ENCODE measurements around the gene COQ8B.
"Not testable (repeated sequence)": the region's sequence is repeated elsewhere in the genome, so short reads cannot be mapped to it uniquely, and the experiment has no call there.

The COQ8B gene

GRCh38 chr19:40716482-40717324, at the start of gene COQ8B, which contains the start of gene ITPKC:
COQ8B (minus strand) TSS chr19:40716886; CDS start chr19:40714632, 2,254 bp downstream.
ITPKC (plus strand) TSS chr19:40717112; CDS start chr19:40717136, 24 bp downstream.
- peak; percentile 99 for DNase-seq

- DNase-seq = not testable (repeated sequence)
Observed at GRCh38 chr19:40766385-40766784, 49.7 kb upstream of the COQ8B start.

- no peak for DNase-seq
Observed at GRCh38 chr19:40763963-40764362, 47.3 kb upstream of the COQ8B start.

- DNase-seq = no peak
Observed at GRCh38 chr19:40763526-40763925, 46.8 kb upstream of the COQ8B start.

GRCh38 chr19:40762754-40763470, 46.2 kb upstream of the COQ8B start:
- no peak for DNase-seq

- no peak for DNase-seq
Observed at GRCh38 chr19:40759352-40759751, 42.7 kb upstream of the COQ8B start.

GRCh38 chr19:40758491-40758890, 41.8 kb upstream of the COQ8B start:
- no peak for DNase-seq

- peak; percentile 28 for DNase-seq
Observed at GRCh38 chr19:40756502-40757110, 39.9 kb upstream of the COQ8B start.

- DNase-seq = no peak
Observed at GRCh38 chr19:40755791-40756190, 39.1 kb upstream of the COQ8B start.

- no peak for DNase-seq
Observed at GRCh38 chr19:40755248-40755624, 38.5 kb upstream of the COQ8B start.

- DNase-seq = peak; percentile 34
Observed at GRCh38 chr19:40754611-40755247, 38.0 kb upstream of the COQ8B start.

- DNase-seq = no peak
Observed at GRCh38 chr19:40752257-40752781, 35.6 kb upstream of the COQ8B start.

- peak; percentile 97 for DNase-seq
Observed at GRCh38 chr19:40750874-40751537, 34.3 kb upstream of the COQ8B start, which contains the start of gene SNRPA. SNRPA (plus strand) TSS chr19:40751203; CDS start chr19:40751409, 206 bp downstream.

GRCh38 chr19:40750058-40750873, 33.6 kb upstream of the COQ8B start, which contains the start of gene ACTMAP:
ACTMAP (minus strand) TSS chr19:40750477; CDS start chr19:40749803, 674 bp downstream.
- peak; percentile 100 for DNase-seq

- DNase-seq = no peak
Observed at GRCh38 chr19:40747536-40747935, 30.9 kb upstream of the COQ8B start.

- no peak for DNase-seq
Observed at GRCh38 chr19:40745402-40745780, 28.7 kb upstream of the COQ8B start.

- DNase-seq = peak; percentile 40
Observed at GRCh38 chr19:40744554-40745401, 28.1 kb upstream of the COQ8B start.

- DNase-seq = no peak
Observed at GRCh38 chr19:40743926-40744325, 27.2 kb upstream of the COQ8B start.

- DNase-seq = no peak
Observed at GRCh38 chr19:40742886-40743285, 26.2 kb upstream of the COQ8B start.

- DNase-seq = no peak
Observed at GRCh38 chr19:40742477-40742876, 25.8 kb upstream of the COQ8B start.

Measured in CD4-positive, alpha-beta T cell treated with Interleukin-21 for 1 hour (primary cell).